AG04450 (cell line): ENCODE data around the gene KLC1. TPM values are rescaled to one million over a fixed set of nuclear protein-coding genes. Genes with fewer than 3 reads are reported as not detected.
"Not testable (repeated sequence)": the region's sequence is repeated elsewhere in the genome, so short reads cannot be mapped to it uniquely, and the experiment has no call there.

Experiments used
- CTCF ChIA-PET: fragments of 300-600, 350-600 bp; formaldehyde crosslinking; extraction: SDS; loops from one replicate; lab custom pipeline; 2022; ENCODE audit warnings: antibody characterized with exemption, inconsistent platforms; lab: Charles Lee
- POLR2A ChIA-PET: fragments of 350-600 bp; formaldehyde crosslinking; extraction: SDS; loops from one replicate; lab custom pipeline; 2021; ENCODE audit warnings: antibody characterized with exemption, inconsistent platforms; lab: Yijun Ruan, JAX
- DNase-seq: peaks from one replicate; pipeline ENCODE4 v3.0.0-alpha.2; 2011; ENCODE audit warnings: low read depth, low spot score
- H3K27ac ChIP-seq: one replicate; pipeline ENCODE4 v1.5.1; 2012; ENCODE audit warnings: low read depth, low read length, control low read depth
- H3K27me3 ChIP-seq: one replicate; pipeline ENCODE4 v1.6.0; 2012; ENCODE audit warnings: low read length; ENCODE audit not compliant: control insufficient read depth, insufficient read depth
- H3K4me3 ChIP-seq: 2 replicates; pipeline ENCODE4 v1.5.1; 2011; ENCODE audit warnings: mild to moderate bottlenecking, low read depth, low read length, control low read depth
- H3K9me3 ChIP-seq: 2 replicates; pipeline ENCODE4 v1.5.1; 2012; ENCODE audit warnings: low read length; ENCODE audit not compliant: control insufficient read depth, insufficient read depth
- polyA plus RNA-seq: library from polyadenylated mRNA; depleted of rRNA; stranded (reverse); fragments of >200 nt; gene quantifications from 2 replicates; pipeline ENCODE4 v1.2.3, GENCODE V29; 2011
- TF ChIP-seq, protein P1 (sequence below): IDR thresholded peaks from 2 replicates; pipeline ENCODE4 v1.5.1; 2011; ENCODE audit warnings: low read depth, low read length, control low read depth, inconsistent platforms

The KLC1 gene
- polyA plus RNA-seq, 1 experiment, result 160 TPM

DNA sequence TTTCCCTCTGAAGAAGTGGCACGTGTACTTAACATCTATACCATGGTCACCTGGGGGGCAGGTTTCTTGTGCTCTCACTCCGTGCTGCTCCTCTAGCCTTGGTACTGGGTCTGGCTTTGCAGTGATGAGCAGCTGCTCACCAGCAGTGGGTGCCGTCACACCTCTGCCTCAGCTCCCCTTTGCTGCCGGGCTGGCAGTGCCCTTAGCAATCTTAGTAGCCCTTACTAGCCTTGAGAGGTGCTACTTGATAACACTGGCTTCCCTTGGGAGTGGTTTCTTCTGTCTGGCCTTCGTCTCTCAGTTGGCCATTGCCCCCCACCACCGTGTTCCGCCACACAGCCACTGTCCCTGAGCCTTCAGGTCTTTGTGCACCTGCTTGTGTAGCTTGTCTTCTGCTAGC is 22.6 kb downstream of the KLC1 start:
- Histone ChIP-seq H3K27me3 (no peaks in the 10 kb centered on the region), H3K4me3 (no peak overlapping the region), H3K9me3 (no peaks in the 10 kb centered on the region), H3K27ac (no peak overlapping the region)
- no peak for DNase-seq
- TF ChIP-seq, protein P1, sequence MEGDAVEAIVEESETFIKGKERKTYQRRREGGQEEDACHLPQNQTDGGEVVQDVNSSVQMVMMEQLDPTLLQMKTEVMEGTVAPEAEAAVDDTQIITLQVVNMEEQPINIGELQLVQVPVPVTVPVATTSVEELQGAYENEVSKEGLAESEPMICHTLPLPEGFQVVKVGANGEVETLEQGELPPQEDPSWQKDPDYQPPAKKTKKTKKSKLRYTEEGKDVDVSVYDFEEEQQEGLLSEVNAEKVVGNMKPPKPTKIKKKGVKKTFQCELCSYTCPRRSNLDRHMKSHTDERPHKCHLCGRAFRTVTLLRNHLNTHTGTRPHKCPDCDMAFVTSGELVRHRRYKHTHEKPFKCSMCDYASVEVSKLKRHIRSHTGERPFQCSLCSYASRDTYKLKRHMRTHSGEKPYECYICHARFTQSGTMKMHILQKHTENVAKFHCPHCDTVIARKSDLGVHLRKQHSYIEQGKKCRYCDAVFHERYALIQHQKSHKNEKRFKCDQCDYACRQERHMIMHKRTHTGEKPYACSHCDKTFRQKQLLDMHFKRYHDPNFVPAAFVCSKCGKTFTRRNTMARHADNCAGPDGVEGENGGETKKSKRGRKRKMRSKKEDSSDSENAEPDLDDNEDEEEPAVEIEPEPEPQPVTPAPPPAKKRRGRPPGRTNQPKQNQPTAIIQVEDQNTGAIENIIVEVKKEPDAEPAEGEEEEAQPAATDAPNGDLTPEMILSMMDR, result no peak
- ChIA-PET CTCF (interaction anchor here (1.0 kb wide), 1 partner anchor 63 kb away, joined by 3 read pairs; no protein-coding TSS in a partner anchor), POLR2A (interaction anchor here (0.5 kb wide), 1 partner anchor 39 kb away, joined by 6 read pairs; no protein-coding TSS in a partner anchor)

DNA sequence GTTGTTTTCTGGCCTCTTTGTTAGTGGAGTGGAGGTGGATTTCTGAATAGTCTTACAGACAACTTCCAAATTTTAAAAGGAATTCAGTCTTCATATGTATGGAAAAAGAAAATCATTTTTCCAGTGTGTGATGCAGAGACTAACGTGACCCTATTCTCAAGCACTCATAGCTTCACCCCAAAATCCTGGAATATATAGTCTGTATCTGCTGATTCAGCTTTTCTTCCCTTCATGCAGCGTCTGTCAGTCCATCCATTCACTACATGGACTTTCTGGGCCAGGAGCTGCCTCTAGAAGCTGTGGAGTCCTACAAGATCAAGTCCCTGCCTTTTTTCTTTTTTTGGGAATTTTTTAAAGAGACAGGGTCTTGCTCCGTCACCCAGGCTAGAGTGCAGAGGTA is 23.8 kb downstream of the KLC1 start:
- ChIA-PET CTCF (no interaction called here), POLR2A (no interaction called here)
- TF ChIP-seq, protein P1, result no peak
- Histone ChIP-seq H3K4me3 (no peak overlapping the region), H3K9me3 (no peaks in the 10 kb centered on the region), H3K27ac (peak overlapping the region; percentile 24), H3K27me3 (no peaks in the 10 kb centered on the region)
- DNase-seq, result no peak

DNA sequence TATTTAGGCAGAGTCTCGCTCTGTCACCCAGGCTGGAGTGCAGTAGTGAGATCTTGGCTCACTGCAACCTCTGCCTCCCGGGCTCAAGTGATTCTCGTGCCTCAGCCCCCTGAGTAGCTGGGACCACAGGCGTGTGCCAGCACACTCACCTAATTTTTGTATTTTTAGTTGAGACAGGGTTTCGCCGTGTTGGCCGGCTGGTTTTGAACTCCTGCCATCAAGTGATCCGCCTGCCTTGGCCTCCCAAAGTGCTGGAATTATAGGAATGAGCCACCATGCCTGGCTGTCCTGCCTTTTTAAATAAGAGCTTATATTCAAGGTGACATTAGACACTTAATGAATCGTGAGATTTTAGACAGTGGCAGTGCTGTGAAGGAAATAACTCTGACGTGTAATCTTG is 24.3 kb downstream of the KLC1 start:
- H3K27me3 ChIP-seq, CTCF ChIA-PET, H3K4me3 ChIP-seq, DNase-seq, H3K9me3 ChIP-seq: not testable (repeated sequence)
- POLR2A ChIA-PET, result interaction anchor here (0.8 kb wide), 1 partner anchor 11 kb away, joined by 3 read pairs; no protein-coding TSS in a partner anchor
- H3K27ac ChIP-seq, result peak overlapping the region; percentile 31

DNA sequence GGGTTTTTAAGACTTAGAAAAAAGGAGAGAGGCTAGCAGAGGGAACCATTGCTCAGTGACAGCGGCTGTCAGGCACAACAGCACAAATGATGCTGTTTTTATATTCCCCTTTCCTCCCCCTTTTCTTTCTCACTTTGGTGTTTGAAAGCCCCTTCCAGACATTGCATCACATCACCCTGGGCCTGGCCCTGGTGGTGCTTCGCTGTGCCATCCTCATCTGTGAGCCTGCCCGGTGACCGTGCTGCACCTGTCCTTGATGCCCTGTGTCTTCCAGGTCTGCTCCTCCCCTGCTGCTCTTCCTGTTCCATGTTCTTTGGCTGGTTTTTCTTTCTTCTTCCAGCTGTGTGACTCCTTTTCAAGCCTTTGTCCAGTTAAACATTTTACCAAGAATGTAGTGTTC is 24.8 kb downstream of the KLC1 start:
- TF ChIP-seq, protein P1, result no peak
- ChIA-PET POLR2A (interaction anchor here (0.8 kb wide), 1 partner anchor 10 kb away, joined by 3 read pairs; no protein-coding TSS in a partner anchor), CTCF (no interaction called here)
- peak overlapping the region; percentile 31 for H3K27ac ChIP-seq
- H3K9me3 ChIP-seq, result no peaks in the 10 kb centered on the region
- DNase-seq, result no peak
- H3K4me3 ChIP-seq, result no peak overlapping the region
- H3K27me3 ChIP-seq, result no peaks in the 10 kb centered on the region

DNA sequence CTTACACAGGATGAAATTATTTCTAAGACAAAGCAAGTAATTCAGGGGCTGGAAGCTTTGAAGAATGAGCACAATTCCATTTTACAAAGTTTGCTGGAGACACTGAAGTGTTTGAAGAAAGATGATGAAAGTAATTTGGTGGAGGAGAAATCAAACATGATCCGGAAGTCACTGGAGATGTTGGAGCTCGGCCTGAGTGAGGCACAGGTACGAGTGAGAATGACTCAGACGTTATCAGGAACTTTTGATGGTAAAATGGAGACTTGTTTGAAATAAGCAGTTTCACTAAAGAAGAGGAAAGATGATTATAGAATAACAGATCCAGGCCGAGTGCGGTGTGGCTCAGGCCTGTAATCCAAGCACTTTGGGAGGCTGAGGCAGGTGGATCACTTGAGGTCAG is 25.6 kb downstream of the KLC1 start:
- POLR2A ChIA-PET, result no interaction called here
- TF ChIP-seq, protein P1, result no peak
- no peaks in the 10 kb centered on the region for H3K27me3 ChIP-seq
- H3K27ac ChIP-seq, result no peak overlapping the region
- no peak overlapping the region for H3K4me3 ChIP-seq
- H3K9me3 ChIP-seq, result no peaks in the 10 kb centered on the region
- DNase-seq, result no peak
- CTCF ChIA-PET, result no interaction called here
